Ishikawa (cell line): ENCODE data around the gene SSH2.

ENCODE experiments used
- CREB1 ChIP-seq: IDR thresholded peaks from 2 replicates; pipeline ENCODE4 v1.6.1; 2012; ENCODE audit warnings: low read depth
- EGR1 ChIP-seq: IDR thresholded peaks from 2 replicates; pipeline ENCODE4 v1.6.1; 2012
- FOXM1 ChIP-seq: IDR thresholded peaks from 2 replicates; pipeline ENCODE4 v1.6.1; 2012; ENCODE audit warnings: low read depth, borderline replicate concordance
- NFIC ChIP-seq: IDR thresholded peaks from 2 replicates; pipeline ENCODE4 v1.6.1; 2012
- RAD21 ChIP-seq: IDR thresholded peaks from 2 replicates; pipeline ENCODE4 v1.6.1; 2012; ENCODE audit warnings: low read depth
- REST ChIP-seq: IDR thresholded peaks from 2 replicates; pipeline ENCODE4 v1.6.1; 2012; ENCODE audit warnings: low read depth, mild to moderate bottlenecking
- TAF1 ChIP-seq: IDR thresholded peaks from 2 replicates; pipeline ENCODE4 v1.6.1; 2012; ENCODE audit warnings: low read depth, mild to moderate bottlenecking

- TF ChIP-seq REST (no peak), TAF1 (no peak), CREB1 (no peak), RAD21 (no peak), NFIC (no peak), FOXM1 (no peak), EGR1 (no peak)
Observed at GRCh38 chr17:29723278-29724047, 206.6 kb downstream of the SSH2 start.
